Keratinocyte (primary cell): ENCODE measurements around the gene BIN2. TPM values are rescaled to one million over a fixed set of nuclear protein-coding genes. Genes with fewer than 3 reads are reported as not detected.

Source experiments
- DNase-seq: peaks from one replicate; pipeline ENCODE4 v3.0.0-alpha.2; 2011; ENCODE audit warnings: low read depth, missing footprints, low spot score
- FAIRE-seq: peaks from 2 replicates; lab custom pipeline; 2011; peaks lifted over from hg19 to GRCh38; lab: Jason Lieb, UNC
- H2AFZ ChIP-seq: 2 replicates; pipeline ENCODE4 v1.6.0; 2012; ENCODE audit warnings: low read length, control low read depth, inconsistent platforms; ENCODE audit not compliant: control insufficient read depth
- H3K27ac ChIP-seq: 2 replicates; pipeline ENCODE4 v1.5.1; 2011; ENCODE audit warnings: low read length; ENCODE audit not compliant: control insufficient read depth, insufficient read depth
- H3K27me3 ChIP-seq: 3 replicates; pipeline ENCODE4 v1.6.0; 2011; ENCODE audit warnings: low read length; ENCODE audit not compliant: control insufficient read depth, insufficient read depth; ENCODE audit errors: extremely low read depth
- H3K36me3 ChIP-seq, 2 experiments: 2 replicates in 1 of 2; 3 replicates in 1 of 2; pipeline ENCODE4 v1.5.1; 2011; ENCODE audit warnings: low read length in 2 of 2, mild to moderate bottlenecking in 1 of 2; ENCODE audit not compliant: control insufficient read depth in 2 of 2, insufficient read depth in 2 of 2; ENCODE audit errors: extremely low read depth in 1 of 2
- H3K4me1 ChIP-seq: 3 replicates; pipeline ENCODE4 v1.5.1; 2011; ENCODE audit warnings: low read length; ENCODE audit not compliant: control insufficient read depth, insufficient read depth; ENCODE audit errors: extremely low read depth
- H3K4me2 ChIP-seq: 3 replicates; pipeline ENCODE4 v1.6.0; 2011; ENCODE audit warnings: low read depth, low read length; ENCODE audit not compliant: control insufficient read depth, insufficient read depth; ENCODE audit errors: extremely low read depth
- H3K4me3 ChIP-seq, 3 experiments: fragments of 200-600 bp in 1 of 3; sonication (generic) in 1 of 3; 2 replicates in 2 of 3; 3 replicates in 1 of 3; pipeline ENCODE4 v1.5.1; 2011 to 2016; ENCODE audit warnings: low read length in 3 of 3, mild to moderate bottlenecking in 3 of 3, control low read depth in 2 of 3, inconsistent platforms in 1 of 3, low read depth in 1 of 3, mixed read lengths in 1 of 3, mixed run types in 1 of 3, moderate library complexity in 1 of 3; ENCODE audit not compliant: control insufficient read depth in 2 of 3, insufficient read depth in 2 of 3; ENCODE audit errors: extremely low read depth in 1 of 3
- H3K79me2 ChIP-seq: 2 replicates; pipeline ENCODE4 v1.6.0; 2012; ENCODE audit warnings: low read length; ENCODE audit not compliant: control insufficient read depth, insufficient read depth
- H3K9ac ChIP-seq: 3 replicates; pipeline ENCODE4 v1.6.0; 2011; ENCODE audit warnings: low read length; ENCODE audit not compliant: control insufficient read depth, insufficient read depth; ENCODE audit errors: extremely low read depth
- H3K9me1 ChIP-seq: 3 replicates; pipeline ENCODE4 v1.6.0; 2011; ENCODE audit warnings: low read length; ENCODE audit not compliant: control insufficient read depth, insufficient read depth; ENCODE audit errors: extremely low read depth
- H3K9me3 ChIP-seq: 2 replicates; pipeline ENCODE4 v1.5.1; 2012; ENCODE audit warnings: low read depth, low read length; ENCODE audit not compliant: control insufficient read depth
- H4K20me1 ChIP-seq: 3 replicates; pipeline ENCODE4 v1.6.0; 2011; ENCODE audit warnings: low read length; ENCODE audit not compliant: control insufficient read depth, insufficient read depth; ENCODE audit errors: extremely low read depth
- CTCF ChIP-seq, 3 experiments: IDR thresholded peaks in 1 of 3; conservative IDR thresholded peaks in 1 of 3; optimal IDR thresholded peaks in 1 of 3; 2 replicates in 2 of 3; 3 replicates in 1 of 3; pipeline versions ENCODE3 to v1.5.1; 2011; ENCODE audit warnings: low read length in 3 of 3, mild to moderate bottlenecking in 3 of 3, moderate library complexity in 2 of 3, control low read depth in 1 of 3, inconsistent platforms in 1 of 3; ENCODE audit not compliant: insufficient read depth in 2 of 3; ENCODE audit errors: extremely low read depth in 1 of 3
- EZH2 ChIP-seq: IDR thresholded peaks from one replicate; pipeline ENCODE4 v1.6.1; 2012; ENCODE audit warnings: inconsistent platforms, mild to moderate bottlenecking, low read length, moderate library complexity
- dilution Hi-C: fragments of 300-500 bp; cut with MboI; formaldehyde crosslinking; loops from one replicate; pipeline ENCODE4 v1.7.0; 2020; ENCODE audit warnings: low sequenced_read_pairs; ENCODE audit not compliant: extremely low pct_ligation_motif_present
- polyA plus RNA-seq, 5 experiments: library from polyadenylated mRNA; depleted of rRNA in 3 of 5; stranded (reverse) in 3 of 5; stranded (forward) in 1 of 5; unstranded in 1 of 5; fragments of >200 nt; gene quantifications; 1 replicate in 1 of 5; 2 replicates in 3 of 5; 3 replicates in 1 of 5; pipeline versions ENCODE4 v1.2.1 to v1.2.3, GENCODE V29; 2011 to 2012; ENCODE audit warnings: missing spikeins in 2 of 5, low read depth in 1 of 5, low replicate concordance in 1 of 5

Gene BIN2
- polyA plus RNA-seq, 1 donor (not counting 4 experiments of a cell fraction or from before 2014, with no cell fraction given), result not detected

DNA sequence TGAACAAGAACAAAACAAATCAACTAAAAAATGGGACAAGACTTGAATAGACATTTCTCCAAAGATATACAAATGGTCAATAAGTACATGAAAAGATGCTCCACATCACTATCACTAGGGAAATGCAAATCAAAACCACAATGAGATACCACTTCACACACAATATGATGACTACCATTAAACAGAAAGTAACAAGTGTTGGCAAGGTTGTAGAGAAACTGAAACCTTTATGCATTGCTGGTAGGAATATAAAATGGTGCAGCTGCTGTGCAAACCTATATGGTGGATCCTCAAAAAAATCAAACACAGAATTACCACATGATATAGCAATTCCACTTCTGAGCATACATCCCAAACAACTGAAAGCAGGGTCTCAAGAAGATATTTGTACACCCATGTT, 59.0 kb downstream of the BIN2 start:
- no peaks in the 10 kb centered on the region for H3K9me3 ChIP-seq
- no peaks in the 10 kb centered on the region for H3K27me3 ChIP-seq
- no peak for TF ChIP-seq CTCF (optimal IDR thresholded peaks at IDR 0.05 in 1 of 3, IDR thresholded peaks at IDR 0.05 in 1 of 3, conservative IDR thresholded peaks at IDR 0.05 in 1 of 3; ENCODE audit: extremely low read depth in 1 of 3, insufficient read depth in 2 of 3, low read length in 3 of 3)
- TF ChIP-seq EZH2, result no peak
- H2AFZ ChIP-seq, result no peak overlapping the region
- H3K4me2 ChIP-seq, result no peak overlapping the region
- dilution Hi-C loops, result no loop called here
- peaks cover 2 to 10% of the 10 kb centered on the region in 2 experiments for H3K36me3 ChIP-seq
- FAIRE-seq (no peak), DNase-seq (no peak)
- no peak overlapping the region for H3K9ac ChIP-seq
- peaks cover 18% of the 10 kb centered on the region for H3K4me1 ChIP-seq
- peaks cover 32% of the 10 kb centered on the region for H3K79me2 ChIP-seq
- H3K4me3 ChIP-seq, result no peak overlapping the region
- H3K9me1 ChIP-seq, result peaks cover 6% of the 10 kb centered on the region
- H4K20me1 ChIP-seq, result no peaks in the 10 kb centered on the region
- no peak overlapping the region for H3K27ac ChIP-seq

DNA sequence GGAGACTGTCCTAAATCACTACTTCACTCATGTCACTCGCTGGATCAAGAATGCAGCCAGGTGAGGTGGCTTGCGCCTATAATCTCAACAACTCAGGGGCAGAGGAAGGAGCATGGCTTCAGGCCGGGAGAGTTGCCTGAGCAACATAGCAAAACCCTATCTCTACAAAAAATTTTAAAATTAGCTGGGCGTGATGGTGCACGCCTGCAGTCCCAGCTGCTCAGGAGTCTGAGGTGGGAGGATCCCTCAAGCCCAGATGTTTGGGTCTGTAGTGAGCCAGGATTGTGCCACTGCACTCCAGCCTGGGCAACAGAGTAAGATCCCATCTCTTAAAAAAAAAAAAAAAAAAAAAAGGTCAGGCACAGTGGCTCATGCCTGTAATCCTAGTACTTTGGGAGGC, 59.7 kb downstream of the BIN2 start:
- Histone ChIP-seq H3K79me2 (peaks cover 30% of the 10 kb centered on the region), H3K9me3 (no peaks in the 10 kb centered on the region), H3K4me1 (peaks cover 17% of the 10 kb centered on the region), H3K9me1 (peaks cover 6% of the 10 kb centered on the region), H2AFZ (no peak overlapping the region), H3K27ac (no peak overlapping the region), H3K36me3 (peaks cover 2 to 10% of the 10 kb centered on the region in 2 experiments), H3K4me2 (peak overlapping the region; percentile 22), H3K9ac (no peak overlapping the region), H3K27me3 (no peaks in the 10 kb centered on the region), H3K4me3 (no peak overlapping the region), H4K20me1 (no peaks in the 10 kb centered on the region)
- DNase-seq (no peak), FAIRE-seq (no peak)
- dilution Hi-C loops, result no loop called here
- TF ChIP-seq EZH2, result no peak
- no peak for TF ChIP-seq CTCF (optimal IDR thresholded peaks at IDR 0.05 in 1 of 3, IDR thresholded peaks at IDR 0.05 in 1 of 3, conservative IDR thresholded peaks at IDR 0.05 in 1 of 3; ENCODE audit: extremely low read depth in 1 of 3, insufficient read depth in 2 of 3, low read length in 3 of 3)
